HUES48 (cell line): ENCODE measurements around the gene DSCAM.

Experiments used
- H3K27ac ChIP-seq: one replicate; pipeline ENCODE4 v1.7.0; 2013; ENCODE audit warnings: low read depth, low read length, inconsistent platforms
- H3K27me3 ChIP-seq: 2 replicates; pipeline ENCODE4 v1.6.1; 2013; ENCODE audit warnings: mild to moderate bottlenecking, low read length; ENCODE audit not compliant: control insufficient read depth, insufficient read depth
- H3K36me3 ChIP-seq: 2 replicates; pipeline ENCODE4 v1.6.1; 2013; ENCODE audit warnings: low read length; ENCODE audit not compliant: control insufficient read depth, insufficient read depth
- H3K4me1 ChIP-seq: 2 replicates; pipeline ENCODE4 v1.6.1; 2013; ENCODE audit warnings: mild to moderate bottlenecking, low read length; ENCODE audit not compliant: control insufficient read depth, insufficient read depth
- H3K4me3 ChIP-seq: 2 replicates; pipeline ENCODE4 v1.5.1; 2013; ENCODE audit warnings: mild to moderate bottlenecking, low read depth, low read length
- H3K9ac ChIP-seq: 2 replicates; pipeline ENCODE4 v1.6.1; 2013; ENCODE audit warnings: mild to moderate bottlenecking, low read depth, low read length, moderate library complexity
- H3K9me3 ChIP-seq: 2 replicates; pipeline ENCODE4 v1.6.1; 2013; ENCODE audit warnings: low read length; ENCODE audit not compliant: control insufficient read depth, insufficient read depth

The DSCAM gene

DNA sequence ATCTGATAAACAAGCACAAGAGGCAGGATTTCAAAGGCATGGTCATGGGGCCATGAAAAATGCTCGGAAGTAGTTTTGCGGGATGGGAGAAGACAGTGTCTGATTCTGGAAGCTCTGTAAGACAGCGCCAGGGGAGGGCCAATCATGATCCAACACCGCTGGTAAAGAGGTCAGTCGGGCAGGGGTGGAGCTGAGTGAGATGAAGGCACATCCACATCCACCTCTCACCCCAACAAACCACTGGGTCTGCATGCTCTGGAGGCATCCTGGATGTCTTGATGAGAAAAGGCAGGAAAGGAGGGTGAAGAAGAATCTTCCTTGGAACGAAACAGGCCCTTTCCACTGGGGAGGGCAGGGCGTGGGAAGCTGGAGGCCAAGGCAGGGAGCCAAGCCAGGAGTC is 691.4 kb downstream of the DSCAM start:
- Histone ChIP-seq H3K4me1 (no peaks in the 10 kb centered on the region), H3K9me3 (no peaks in the 10 kb centered on the region), H3K27ac (no peak overlapping the region), H3K36me3 (no peaks in the 10 kb centered on the region), H3K9ac (no peak overlapping the region), H3K27me3 (no peaks in the 10 kb centered on the region), H3K4me3 (no peak overlapping the region)

DNA sequence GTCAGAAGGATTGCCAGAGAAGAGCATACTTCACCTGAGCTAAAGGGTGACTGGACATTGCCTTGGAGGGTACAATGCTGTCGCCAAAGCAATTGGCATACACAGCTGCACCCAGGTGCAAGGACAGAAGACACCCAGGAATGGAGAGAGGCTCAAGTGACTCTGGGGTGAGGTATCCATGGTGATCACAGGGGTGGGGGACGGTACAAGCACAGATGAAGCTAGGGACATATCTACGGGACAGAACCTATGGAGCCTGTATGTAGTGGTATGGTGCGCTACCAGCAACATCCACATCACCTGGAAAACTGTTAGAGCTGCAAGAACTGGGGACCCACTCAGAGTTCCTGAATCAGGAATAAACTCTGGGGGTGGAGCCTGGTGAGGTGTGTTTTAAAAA is 693.6 kb downstream of the DSCAM start:
- Histone ChIP-seq H3K27me3 (no peaks in the 10 kb centered on the region), H3K4me3 (no peak overlapping the region), H3K9me3 (no peaks in the 10 kb centered on the region), H3K36me3 (no peaks in the 10 kb centered on the region), H3K27ac (no peak overlapping the region), H3K9ac (no peak overlapping the region), H3K4me1 (no peaks in the 10 kb centered on the region)

DNA sequence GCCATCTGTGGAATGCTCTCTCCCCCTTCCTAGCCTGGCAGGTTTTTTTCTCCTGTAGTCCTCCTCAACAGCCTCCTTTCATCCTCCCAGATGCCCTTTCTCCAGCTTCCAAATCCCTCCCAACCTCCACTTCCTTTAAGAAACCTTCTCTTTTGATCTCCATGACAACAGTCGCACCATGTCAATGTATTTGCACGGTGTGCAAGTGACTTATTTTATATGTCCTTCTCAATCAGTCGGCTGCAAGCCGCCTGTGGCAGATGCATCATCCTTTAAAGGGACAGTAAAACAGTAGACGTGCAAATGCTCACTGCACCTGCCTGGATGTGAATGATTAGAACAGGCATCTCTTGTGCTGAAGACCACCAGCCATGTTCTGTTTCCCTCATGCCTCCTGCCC is 694.5 kb downstream of the DSCAM start:
- Histone ChIP-seq H3K4me3 (no peak overlapping the region), H3K4me1 (no peaks in the 10 kb centered on the region), H3K36me3 (no peaks in the 10 kb centered on the region), H3K27ac (no peak overlapping the region), H3K27me3 (no peaks in the 10 kb centered on the region), H3K9me3 (no peaks in the 10 kb centered on the region), H3K9ac (no peak overlapping the region)

DNA sequence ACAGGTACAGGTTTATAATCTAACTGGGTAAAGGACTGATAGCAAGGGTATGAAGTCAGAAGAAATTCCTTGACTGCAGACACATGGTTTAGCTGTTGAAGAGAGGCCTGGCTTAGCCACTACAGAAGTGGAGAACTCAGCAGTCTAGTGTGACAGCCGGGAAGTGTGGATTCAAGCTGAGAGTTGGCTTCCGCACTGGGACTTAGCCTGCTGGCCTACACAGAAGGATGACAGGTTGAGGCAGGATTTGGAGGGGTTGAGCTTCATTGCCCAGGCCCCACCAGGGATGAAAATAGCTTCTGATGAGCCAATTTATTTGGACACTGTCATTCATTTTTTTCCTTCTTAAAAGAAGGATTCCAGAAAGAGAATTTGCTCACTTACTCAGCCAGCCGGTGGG is 695.3 kb downstream of the DSCAM start:
- no peak overlapping the region for H3K27ac ChIP-seq
- no peak overlapping the region for H3K9ac ChIP-seq
- no peak overlapping the region for H3K4me3 ChIP-seq
- H3K9me3 ChIP-seq = no peaks in the 10 kb centered on the region
- H3K4me1 ChIP-seq = no peaks in the 10 kb centered on the region
- H3K36me3 ChIP-seq = no peaks in the 10 kb centered on the region
- no peaks in the 10 kb centered on the region for H3K27me3 ChIP-seq

DNA sequence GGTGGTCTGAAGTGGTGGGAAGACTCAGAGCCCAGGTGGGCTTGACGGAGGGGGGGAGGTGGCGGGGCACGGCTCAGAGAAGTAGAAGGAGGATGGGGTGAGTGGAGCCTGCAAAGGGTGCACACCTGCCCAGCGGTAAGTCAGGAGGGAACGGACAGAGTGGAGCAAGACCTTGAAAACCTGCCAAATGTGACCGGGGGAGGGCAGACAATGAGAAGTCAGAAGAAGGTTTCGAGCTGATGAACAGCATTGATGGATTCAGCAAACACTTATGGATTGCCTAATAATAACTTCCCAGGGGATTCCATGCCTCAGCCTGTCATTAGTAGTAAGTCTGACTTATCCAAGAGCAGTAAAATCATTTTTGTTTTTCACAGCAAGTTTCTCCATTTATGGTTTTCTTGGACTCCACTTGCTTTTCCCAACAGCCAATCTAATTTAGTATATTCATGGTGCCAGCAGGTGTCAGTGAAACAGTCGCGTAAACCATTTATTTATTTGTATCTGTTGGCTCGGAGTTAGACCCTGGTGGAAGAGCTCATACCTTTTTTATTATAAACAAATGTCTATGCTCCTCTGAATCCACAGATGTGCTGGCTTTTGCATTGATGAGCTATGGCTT is 700.6 kb downstream of the DSCAM start:
- no peaks in the 10 kb centered on the region for H3K36me3 ChIP-seq
- H3K27ac ChIP-seq = no peak overlapping the region
- H3K27me3 ChIP-seq = no peaks in the 10 kb centered on the region
- H3K4me3 ChIP-seq = no peak overlapping the region
- H3K9me3 ChIP-seq = no peaks in the 10 kb centered on the region
- H3K9ac ChIP-seq = no peak overlapping the region
- no peaks in the 10 kb centered on the region for H3K4me1 ChIP-seq

DNA sequence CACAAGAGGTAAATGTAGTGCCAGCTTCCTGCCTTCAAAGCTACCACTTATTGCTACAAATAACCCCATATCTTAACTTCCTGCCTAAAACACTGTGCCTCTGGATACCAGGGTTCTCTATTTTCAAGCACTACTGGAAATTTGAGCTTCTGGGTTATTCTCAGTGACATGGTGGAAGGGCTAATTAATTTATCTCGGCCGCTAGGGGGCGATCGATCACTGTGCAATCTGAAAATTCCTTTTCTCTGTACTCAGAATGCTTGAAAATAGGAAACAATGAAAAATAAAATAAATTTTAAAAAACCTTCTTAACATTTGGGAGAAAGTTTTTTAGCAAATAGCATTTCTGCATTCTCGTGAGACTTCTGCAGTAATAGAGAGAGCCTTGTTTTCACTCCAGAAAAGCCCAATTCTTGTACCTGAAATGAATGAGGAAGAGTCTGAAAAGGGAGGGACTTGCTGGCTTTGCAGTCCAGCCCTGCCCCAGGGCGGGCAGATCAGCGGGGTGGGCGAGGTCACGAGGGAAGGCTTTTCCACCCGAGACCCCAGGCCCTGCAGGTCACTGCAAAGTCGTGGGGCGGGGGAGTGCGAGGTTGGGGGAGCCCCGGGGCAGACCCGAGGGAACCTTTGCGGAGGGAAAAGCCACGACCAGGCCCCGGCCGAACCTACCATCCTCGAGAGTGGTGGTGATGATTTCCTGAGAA is 703.0 kb downstream of the DSCAM start:
- Histone ChIP-seq H3K4me3 (no peak overlapping the region), H3K9ac (no peak overlapping the region), H3K4me1 (no peaks in the 10 kb centered on the region), H3K27ac (no peak overlapping the region), H3K9me3 (no peaks in the 10 kb centered on the region), H3K36me3 (no peaks in the 10 kb centered on the region), H3K27me3 (no peaks in the 10 kb centered on the region)

DNA sequence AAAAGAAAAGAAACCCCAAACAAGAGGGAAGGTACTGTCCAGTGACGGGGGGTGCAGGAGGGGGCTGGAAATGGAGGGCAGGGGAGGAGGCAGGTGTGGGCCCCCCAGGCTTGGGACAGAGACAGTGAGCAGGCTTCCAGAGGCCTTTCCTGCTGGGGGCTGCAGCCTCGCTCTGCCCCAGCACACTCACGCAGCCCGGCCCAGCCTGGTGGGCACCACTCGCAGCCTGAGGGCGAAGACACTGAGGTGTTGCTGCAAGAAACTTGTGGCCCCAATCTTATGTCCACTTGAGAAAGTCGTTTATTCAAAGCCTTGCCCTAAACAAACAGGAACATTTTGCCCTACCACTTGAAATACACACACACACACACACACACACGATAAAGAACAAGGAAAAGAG is 705.3 kb downstream of the DSCAM start:
- Histone ChIP-seq H3K4me1 (no peaks in the 10 kb centered on the region), H3K36me3 (no peaks in the 10 kb centered on the region), H3K4me3 (no peak overlapping the region), H3K27ac (no peak overlapping the region), H3K9ac (no peak overlapping the region), H3K27me3 (no peaks in the 10 kb centered on the region), H3K9me3 (no peaks in the 10 kb centered on the region)

DNA sequence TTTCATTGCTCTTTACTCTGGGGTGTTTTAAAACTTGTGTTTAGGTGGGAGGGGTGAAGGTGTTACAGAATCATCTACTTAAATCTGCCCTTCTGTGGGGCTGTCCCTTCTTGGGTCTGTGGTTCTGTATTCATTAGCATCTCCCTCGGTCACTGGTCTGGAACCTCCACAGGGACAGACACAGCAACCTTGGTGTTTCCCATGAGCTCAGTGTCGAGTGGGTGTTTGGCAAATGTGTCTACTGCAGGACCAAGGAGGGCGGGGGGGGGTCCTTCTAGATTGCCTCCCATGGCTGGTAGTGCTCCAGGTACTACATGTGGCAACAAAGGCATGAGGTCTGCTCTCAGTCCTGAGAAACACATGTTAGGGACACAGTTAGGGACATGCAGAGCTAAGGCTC is 706.3 kb downstream of the DSCAM start:
- no peaks in the 10 kb centered on the region for H3K27me3 ChIP-seq
- H3K27ac ChIP-seq = no peak overlapping the region
- no peaks in the 10 kb centered on the region for H3K4me1 ChIP-seq
- H3K9me3 ChIP-seq = no peaks in the 10 kb centered on the region
- H3K36me3 ChIP-seq = no peaks in the 10 kb centered on the region
- no peak overlapping the region for H3K4me3 ChIP-seq
- H3K9ac ChIP-seq = no peak overlapping the region

DNA sequence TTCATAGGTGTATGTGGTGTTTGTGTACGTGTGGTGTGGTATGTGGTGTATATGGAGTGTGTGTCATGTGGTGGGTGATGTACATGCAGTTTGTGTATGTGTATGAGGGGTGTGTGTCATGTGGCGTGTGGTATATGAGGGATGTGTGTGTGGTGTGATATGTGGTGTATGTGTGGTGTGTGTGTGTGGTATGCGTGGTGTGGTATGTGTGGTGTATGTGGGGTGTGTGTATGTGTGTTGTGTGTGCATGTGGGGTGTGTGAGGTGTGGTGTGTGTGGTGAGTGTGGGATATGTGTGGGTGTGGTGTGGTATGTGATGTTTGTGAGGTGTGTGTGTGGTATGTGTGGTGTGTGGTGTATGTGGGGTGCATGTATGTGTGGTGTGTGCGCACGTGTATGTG is 707.3 kb downstream of the DSCAM start:
- H3K36me3 ChIP-seq = no peaks in the 10 kb centered on the region
- no peak overlapping the region for H3K27ac ChIP-seq
- no peaks in the 10 kb centered on the region for H3K4me1 ChIP-seq
- H3K9ac ChIP-seq = no peak overlapping the region
- H3K4me3 ChIP-seq = no peak overlapping the region
- H3K27me3 ChIP-seq = no peaks in the 10 kb centered on the region
- H3K9me3 ChIP-seq = no peaks in the 10 kb centered on the region

DNA sequence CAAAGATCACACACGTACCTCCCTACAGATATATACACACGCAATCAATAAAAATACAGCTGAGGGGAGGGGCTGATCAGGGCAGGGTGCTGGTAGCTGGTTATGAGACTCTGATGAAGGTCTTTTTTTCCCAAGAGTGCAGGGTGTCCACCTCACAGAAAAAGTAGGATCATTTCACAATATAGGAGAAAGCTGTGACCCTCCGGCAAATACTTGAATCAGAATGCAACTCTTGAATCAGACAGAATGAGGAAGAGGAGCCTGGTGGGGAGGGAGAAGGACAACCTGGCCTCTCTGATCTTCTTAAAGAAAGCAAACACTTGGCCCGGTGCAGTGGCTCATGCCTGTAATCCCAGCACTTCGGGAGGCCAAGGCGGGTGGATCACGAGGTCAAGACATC is 710.4 kb downstream of the DSCAM start:
- Histone ChIP-seq H3K27me3 (no peaks in the 10 kb centered on the region), H3K27ac (no peak overlapping the region), H3K9ac (no peak overlapping the region), H3K4me3 (no peak overlapping the region), H3K9me3 (no peaks in the 10 kb centered on the region), H3K4me1 (no peaks in the 10 kb centered on the region), H3K36me3 (no peaks in the 10 kb centered on the region)

DNA sequence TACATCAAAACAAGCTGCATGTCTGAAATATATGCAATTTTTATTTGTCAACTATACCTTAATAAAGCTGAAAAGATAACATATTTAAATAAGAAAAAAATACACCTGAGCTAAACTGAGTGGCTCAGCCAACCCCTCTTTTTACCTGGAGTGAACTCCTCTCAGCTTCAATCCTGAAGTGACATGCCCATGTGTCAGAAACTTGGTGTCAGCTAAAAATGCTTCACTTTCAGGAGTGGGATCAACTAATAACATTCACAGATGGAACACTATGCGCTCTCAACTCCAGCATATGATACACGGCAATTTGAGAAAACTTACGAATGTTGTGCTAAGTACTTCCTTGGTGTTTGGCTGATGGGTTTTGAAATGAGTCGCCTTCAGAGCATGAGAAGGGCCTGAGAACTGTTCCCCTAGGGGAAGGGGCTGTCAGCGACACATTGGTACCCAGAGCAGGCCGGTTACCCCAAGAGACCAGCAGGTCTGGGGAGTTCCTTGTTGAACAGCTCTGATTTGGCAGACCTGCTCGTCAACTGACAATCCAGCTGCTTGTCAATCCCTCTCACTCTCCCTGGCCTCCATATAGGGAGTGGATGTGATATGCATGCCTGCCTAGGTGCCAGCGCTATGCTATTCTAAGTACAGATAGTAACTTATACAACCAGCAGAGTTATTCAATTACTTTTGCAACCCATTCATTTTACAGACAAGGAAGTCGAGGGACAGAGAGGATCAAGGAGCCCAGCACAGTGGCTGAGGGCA is 712.0 kb downstream of the DSCAM start:
- Histone ChIP-seq H3K4me3 (no peak overlapping the region), H3K27me3 (no peaks in the 10 kb centered on the region), H3K9me3 (no peaks in the 10 kb centered on the region), H3K4me1 (no peaks in the 10 kb centered on the region), H3K9ac (no peak overlapping the region), H3K27ac (no peak overlapping the region), H3K36me3 (no peaks in the 10 kb centered on the region)
